ENCODE measurements around the gene AFTPH.

The AFTPH gene

GRCh38 chr2:64602436-64602835 lies 78.3 kb downstream of the AFTPH start:
- TF ChIP-seq EZH2phosphoT487 (IDR thresholded peaks at IDR 0.05; ENCODE audit: borderline replicate concordance, low read length) (no peak), CTCF (IDR thresholded peaks at IDR 0.05; ENCODE audit: low read depth, low read length, poor library complexity, severe bottlenecking) (no peak)
- H3K79me2 ChIP-seq (ENCODE audit: control insufficient read depth, low read length), result no peaks in the 10 kb centered on the region
- H3K4me1 ChIP-seq (ENCODE audit: control insufficient read depth, low read length), result peaks cover 16% of the 10 kb centered on the region
- H3K4me2 ChIP-seq (ENCODE audit: low read length), result no peak overlapping the region
- H3K9me3 ChIP-seq (ENCODE audit: control insufficient read depth, insufficient read depth, low read length), result no peaks in the 10 kb centered on the region
- no peak overlapping the region for H3K27ac ChIP-seq (ENCODE audit: low read depth, low read length)
- no peaks in the 10 kb centered on the region for H3F3A ChIP-seq (ENCODE audit: control insufficient read depth, insufficient read depth)
- no peaks in the 10 kb centered on the region for H3K27me3 ChIP-seq (ENCODE audit: control insufficient read depth, low read length)
- no peaks in the 10 kb centered on the region for H3K9me2 ChIP-seq (replicated peaks; ENCODE audit: control insufficient read depth, low read length)
- H4K20me1 ChIP-seq (ENCODE audit: control insufficient read depth, insufficient read depth, low read depth, low read length), result no peaks in the 10 kb centered on the region
- no peak overlapping the region for H3K4me3 ChIP-seq (ENCODE audit: low read length)
- H3K36me3 ChIP-seq (ENCODE audit: control insufficient read depth, low read length), result no peaks in the 10 kb centered on the region

GRCh38 chr2:64604155-64604554 lies 80.0 kb downstream of the AFTPH start:
- Histone ChIP-seq H3K4me1 (ENCODE audit: control insufficient read depth, low read length) (peaks cover 26% of the 10 kb centered on the region), H3K27ac (ENCODE audit: low read depth, low read length) (no peak overlapping the region), H3K36me3 (ENCODE audit: control insufficient read depth, low read length) (no peaks in the 10 kb centered on the region), H3F3A (ENCODE audit: control insufficient read depth, insufficient read depth) (no peaks in the 10 kb centered on the region), H3K4me3 (ENCODE audit: low read length) (no peak overlapping the region), H3K27me3 (ENCODE audit: control insufficient read depth, low read length) (no peaks in the 10 kb centered on the region), H4K20me1 (ENCODE audit: control insufficient read depth, insufficient read depth, low read depth, low read length) (no peaks in the 10 kb centered on the region), H3K79me2 (ENCODE audit: control insufficient read depth, low read length) (no peaks in the 10 kb centered on the region), H3K9me3 (ENCODE audit: control insufficient read depth, insufficient read depth, low read length) (no peaks in the 10 kb centered on the region), H3K4me2 (ENCODE audit: low read length) (no peak overlapping the region), H3K9me2 (replicated peaks; ENCODE audit: control insufficient read depth, low read length) (no peaks in the 10 kb centered on the region)
- TF ChIP-seq EZH2phosphoT487 (IDR thresholded peaks at IDR 0.05; ENCODE audit: borderline replicate concordance, low read length) (no peak), CTCF (IDR thresholded peaks at IDR 0.05; ENCODE audit: low read depth, low read length, poor library complexity, severe bottlenecking) (no peak)

- no peak overlapping the region for H3K27ac ChIP-seq (ENCODE audit: low read depth, low read length)
- no peaks in the 10 kb centered on the region for H3K36me3 ChIP-seq (ENCODE audit: control insufficient read depth, low read length)
- H3K27me3 ChIP-seq (ENCODE audit: control insufficient read depth, low read length), result peaks cover 6% of the 10 kb centered on the region
- no peaks in the 10 kb centered on the region for H3K79me2 ChIP-seq (ENCODE audit: control insufficient read depth, low read length)
- peaks cover 27% of the 10 kb centered on the region for H3K4me1 ChIP-seq (ENCODE audit: control insufficient read depth, low read length)
- H4K20me1 ChIP-seq (ENCODE audit: control insufficient read depth, insufficient read depth, low read depth, low read length), result no peaks in the 10 kb centered on the region
- H3K4me3 ChIP-seq (ENCODE audit: low read length), result no peak overlapping the region
- H3K9me2 ChIP-seq (replicated peaks; ENCODE audit: control insufficient read depth, low read length), result no peaks in the 10 kb centered on the region
- TF ChIP-seq CTCF (IDR thresholded peaks at IDR 0.05; ENCODE audit: low read depth, low read length, poor library complexity, severe bottlenecking) (no peak), EZH2phosphoT487 (IDR thresholded peaks at IDR 0.05; ENCODE audit: borderline replicate concordance, low read length) (no peak)
- H3F3A ChIP-seq (ENCODE audit: control insufficient read depth, insufficient read depth), result no peaks in the 10 kb centered on the region
- no peak overlapping the region for H3K4me2 ChIP-seq (ENCODE audit: low read length)
- H3K9me3 ChIP-seq (ENCODE audit: control insufficient read depth, insufficient read depth, low read length), result no peaks in the 10 kb centered on the region
Measured at GRCh38 chr2:64605026-64605471, 80.9 kb downstream of the AFTPH start.
